LNCaP clone FGC (cell line): ENCODE data around the gene ZSCAN18.

Source experiments
- DNase-seq: peaks from one replicate; pipeline ENCODE4 v3.0.0-alpha.2; 2011; ENCODE audit warnings: low read depth
- H3K4me3 ChIP-seq: 2 replicates; pipeline ENCODE4 v1.5.1; 2011; ENCODE audit warnings: mild to moderate bottlenecking, low read depth, low read length, control low read depth
- TF ChIP-seq, protein P1 (sequence below): IDR thresholded peaks from 2 replicates; pipeline ENCODE4 v1.5.1; 2012; ENCODE audit warnings: mild to moderate bottlenecking; ENCODE audit not compliant: control insufficient read depth, insufficient read depth; ENCODE audit errors: extremely low read depth

ZSCAN18 gene

DNA sequence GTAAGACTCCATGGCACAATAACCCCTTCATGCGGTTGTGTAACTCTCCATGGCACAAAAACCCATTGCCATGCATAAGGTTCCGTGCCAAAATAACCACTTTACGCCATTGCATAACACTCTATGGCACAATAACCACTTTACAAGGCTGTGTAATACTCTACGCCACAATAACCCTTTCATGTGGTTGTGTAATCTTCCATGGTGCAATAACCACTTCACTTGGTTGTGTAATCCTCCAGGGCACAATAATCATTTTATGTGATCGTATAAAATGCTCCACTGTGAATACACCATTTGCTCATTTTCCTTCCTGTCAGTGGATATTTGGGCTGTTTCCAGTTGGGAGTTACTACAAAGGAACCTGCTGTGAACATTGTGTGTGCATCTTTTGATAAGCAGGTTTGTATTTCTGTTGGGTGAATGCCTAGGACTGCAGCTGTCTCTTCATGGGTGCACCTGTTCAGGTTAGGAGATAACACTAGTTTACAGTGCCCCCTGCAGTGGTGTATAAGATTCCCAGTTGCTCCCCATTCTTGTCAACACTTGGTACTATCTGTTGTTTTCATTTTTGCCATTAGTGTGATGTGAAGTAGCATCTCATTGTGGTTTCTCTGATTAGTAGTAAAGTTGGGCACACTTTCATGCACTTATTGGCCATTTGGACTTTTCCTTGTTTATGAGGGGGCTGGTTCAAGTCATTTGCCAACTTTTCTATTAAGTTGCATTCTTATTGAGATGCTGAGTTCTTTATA, 21.1 kb upstream of the ZSCAN18 start:
- no peak for DNase-seq

DNA sequence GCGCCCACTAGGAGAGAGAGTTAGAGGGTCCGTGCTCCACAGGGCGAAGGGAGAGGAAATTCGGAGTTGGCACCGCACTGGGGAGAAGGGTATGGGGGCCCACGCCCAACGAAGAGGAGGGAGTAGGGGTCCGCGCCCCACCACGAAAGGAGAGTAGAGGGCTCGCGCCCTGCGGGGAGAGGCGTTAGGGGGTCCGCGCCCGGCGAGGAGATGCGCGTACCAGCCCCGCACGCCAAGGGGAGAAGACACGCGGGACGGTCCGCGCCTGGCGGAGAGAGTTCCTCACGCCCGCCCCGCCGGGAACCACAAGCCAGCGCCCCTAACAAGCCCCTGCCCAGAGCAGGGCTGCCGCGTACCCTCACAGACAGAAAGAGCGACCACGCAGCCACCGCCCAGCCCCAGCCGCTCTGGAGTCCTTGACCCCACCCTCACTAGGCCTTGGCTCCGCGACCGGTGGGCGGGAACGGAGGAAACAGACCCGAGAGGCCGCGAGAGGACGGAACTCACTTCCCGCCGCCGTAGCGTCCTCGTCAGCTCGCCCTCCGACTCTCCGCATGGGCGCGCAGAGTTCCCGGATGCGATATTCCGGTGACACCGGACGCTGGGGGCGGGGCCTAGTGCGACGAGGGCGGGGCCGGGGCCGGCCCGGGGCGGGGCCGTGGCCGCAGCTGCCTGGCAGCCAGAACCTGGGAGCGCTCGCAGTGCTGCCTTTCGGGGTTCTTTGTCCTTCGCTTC, 20.0 kb upstream of the ZSCAN18 start:
- H3K4me3 ChIP-seq = no peak overlapping the region
- DNase-seq = no peak
- TF ChIP-seq, protein P1, sequence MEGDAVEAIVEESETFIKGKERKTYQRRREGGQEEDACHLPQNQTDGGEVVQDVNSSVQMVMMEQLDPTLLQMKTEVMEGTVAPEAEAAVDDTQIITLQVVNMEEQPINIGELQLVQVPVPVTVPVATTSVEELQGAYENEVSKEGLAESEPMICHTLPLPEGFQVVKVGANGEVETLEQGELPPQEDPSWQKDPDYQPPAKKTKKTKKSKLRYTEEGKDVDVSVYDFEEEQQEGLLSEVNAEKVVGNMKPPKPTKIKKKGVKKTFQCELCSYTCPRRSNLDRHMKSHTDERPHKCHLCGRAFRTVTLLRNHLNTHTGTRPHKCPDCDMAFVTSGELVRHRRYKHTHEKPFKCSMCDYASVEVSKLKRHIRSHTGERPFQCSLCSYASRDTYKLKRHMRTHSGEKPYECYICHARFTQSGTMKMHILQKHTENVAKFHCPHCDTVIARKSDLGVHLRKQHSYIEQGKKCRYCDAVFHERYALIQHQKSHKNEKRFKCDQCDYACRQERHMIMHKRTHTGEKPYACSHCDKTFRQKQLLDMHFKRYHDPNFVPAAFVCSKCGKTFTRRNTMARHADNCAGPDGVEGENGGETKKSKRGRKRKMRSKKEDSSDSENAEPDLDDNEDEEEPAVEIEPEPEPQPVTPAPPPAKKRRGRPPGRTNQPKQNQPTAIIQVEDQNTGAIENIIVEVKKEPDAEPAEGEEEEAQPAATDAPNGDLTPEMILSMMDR = no peak

More for the DNA sequence above, 21.1 kb upstream of the ZSCAN18 start:
- no peak overlapping the region for H3K4me3 ChIP-seq
- TF ChIP-seq, protein P1 = no peak

DNA sequence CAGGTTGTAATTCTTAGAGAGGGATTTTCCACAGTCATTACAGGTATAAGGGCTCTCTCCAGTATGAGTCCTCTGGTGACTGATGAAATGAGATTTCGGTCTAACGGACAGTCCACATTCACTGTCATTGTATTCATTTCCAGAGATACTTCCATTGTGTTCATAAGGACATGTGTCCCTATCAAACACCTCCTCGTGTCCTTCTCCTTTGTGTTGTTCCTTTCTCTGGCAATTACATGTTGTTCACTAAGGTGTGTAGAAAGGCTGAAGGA, 10.5 kb upstream of the ZSCAN18 start:
- no peak for DNase-seq
- TF ChIP-seq, protein P1 = no peak
- H3K4me3 ChIP-seq = no peak overlapping the region

DNA sequence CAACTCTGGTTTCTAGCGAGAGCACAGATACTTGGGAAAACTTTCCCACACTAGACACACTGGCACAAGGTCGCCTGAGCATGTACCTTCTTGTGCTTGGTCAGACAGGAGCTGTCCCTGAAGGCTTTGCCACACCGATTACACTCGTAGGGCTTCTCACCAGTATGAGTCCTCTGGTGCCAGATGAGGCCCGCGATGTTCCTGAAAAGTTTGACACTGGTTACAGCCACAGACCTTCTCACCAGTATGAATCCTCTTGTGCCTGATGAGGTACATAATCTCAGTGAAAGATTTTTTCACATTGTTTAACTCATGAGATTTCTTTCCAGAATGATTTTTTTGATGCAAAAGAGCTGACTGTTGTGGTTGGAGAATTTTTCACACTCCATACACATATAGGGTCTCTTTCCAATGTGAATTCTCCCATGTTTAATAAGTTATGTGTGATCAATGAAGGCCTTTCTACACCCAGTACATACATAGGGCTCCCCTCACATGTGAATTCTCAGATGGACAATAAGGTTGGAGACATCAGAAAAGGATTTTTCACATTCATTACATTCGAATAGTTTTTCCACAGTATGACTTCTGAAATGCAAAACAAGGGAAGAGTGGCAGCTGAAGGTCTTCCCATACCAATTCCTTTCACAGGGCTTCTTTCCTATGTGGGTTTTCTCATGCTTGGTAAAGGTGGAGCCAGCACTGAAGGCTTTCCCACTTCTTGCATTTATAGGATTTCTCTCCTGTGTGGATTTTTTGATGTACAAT, 9.9 kb upstream of the ZSCAN18 start:
- H3K4me3 ChIP-seq = no peak overlapping the region
- TF ChIP-seq, protein P1 = no peak
- DNase-seq = no peak

DNA sequence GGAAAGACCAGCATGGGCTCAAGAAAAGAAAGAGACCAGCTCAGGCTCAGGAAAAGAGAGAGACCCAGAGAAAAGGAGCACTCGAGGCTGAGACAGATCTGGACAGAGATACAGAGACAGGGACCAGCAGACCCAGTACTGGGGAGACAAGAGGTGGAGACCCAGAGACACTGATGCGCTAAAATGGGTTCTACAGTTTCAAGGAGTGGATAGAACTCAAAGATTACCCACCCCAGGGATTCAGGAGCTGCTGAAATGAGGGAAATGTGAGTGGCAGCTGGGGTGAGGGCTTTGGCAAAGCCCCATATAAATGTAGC, 609 bp upstream of the ZSCAN18 start:
- DNase-seq = no peak
- peak overlapping the region; percentile 88 for H3K4me3 ChIP-seq
- TF ChIP-seq, protein P1 = no peak

DNA sequence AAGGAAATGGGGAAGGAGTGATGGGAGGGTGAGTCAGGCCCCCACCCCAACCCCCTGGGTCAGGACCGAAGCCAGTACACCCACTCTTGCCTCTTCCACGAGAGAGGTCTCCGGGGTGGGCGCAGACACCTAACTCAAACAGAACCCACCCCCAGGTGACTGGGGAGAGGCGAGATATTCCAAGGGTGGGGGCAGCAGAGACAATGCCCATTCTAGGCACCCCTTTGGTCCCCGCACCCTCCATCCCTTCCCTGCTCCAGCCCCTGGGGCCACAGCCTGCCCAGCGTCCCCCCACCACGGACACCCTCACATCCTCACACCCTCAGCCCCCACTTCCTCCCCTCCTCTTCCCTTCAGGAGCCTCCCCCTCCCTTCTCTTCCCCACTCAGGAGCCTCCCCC, 682 bp downstream of the ZSCAN18 start:
- no peak for DNase-seq
- TF ChIP-seq, protein P1 = no peak
- H3K4me3 ChIP-seq = peak overlapping the region; percentile 88
